Measurements from ENCODE around the gene TP53BP2.

DNA sequence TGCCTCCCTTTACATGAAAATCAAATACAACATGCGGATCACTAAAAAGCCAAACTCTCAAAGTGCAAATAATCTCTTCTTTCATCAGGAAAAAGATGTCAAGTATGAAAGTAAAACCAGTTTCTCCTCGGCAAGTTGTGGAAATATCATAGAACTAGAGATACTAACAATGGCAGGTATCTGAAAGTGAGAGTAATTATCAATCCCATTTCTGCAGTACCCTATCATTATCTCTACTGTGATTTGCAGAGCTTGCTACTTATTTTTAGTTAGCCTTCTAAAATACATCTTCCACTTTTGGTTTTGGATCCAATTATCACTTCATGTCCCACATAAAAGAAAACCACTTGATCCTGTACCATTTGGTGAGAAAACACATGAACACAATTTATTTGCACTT lies 3.0 kb downstream of the TP53BP2 start:
- TF ChIP-seq POLR2A (IDR thresholded peaks at IDR 0.05), result no peak
- TF ChIP-seq, protein P1, sequence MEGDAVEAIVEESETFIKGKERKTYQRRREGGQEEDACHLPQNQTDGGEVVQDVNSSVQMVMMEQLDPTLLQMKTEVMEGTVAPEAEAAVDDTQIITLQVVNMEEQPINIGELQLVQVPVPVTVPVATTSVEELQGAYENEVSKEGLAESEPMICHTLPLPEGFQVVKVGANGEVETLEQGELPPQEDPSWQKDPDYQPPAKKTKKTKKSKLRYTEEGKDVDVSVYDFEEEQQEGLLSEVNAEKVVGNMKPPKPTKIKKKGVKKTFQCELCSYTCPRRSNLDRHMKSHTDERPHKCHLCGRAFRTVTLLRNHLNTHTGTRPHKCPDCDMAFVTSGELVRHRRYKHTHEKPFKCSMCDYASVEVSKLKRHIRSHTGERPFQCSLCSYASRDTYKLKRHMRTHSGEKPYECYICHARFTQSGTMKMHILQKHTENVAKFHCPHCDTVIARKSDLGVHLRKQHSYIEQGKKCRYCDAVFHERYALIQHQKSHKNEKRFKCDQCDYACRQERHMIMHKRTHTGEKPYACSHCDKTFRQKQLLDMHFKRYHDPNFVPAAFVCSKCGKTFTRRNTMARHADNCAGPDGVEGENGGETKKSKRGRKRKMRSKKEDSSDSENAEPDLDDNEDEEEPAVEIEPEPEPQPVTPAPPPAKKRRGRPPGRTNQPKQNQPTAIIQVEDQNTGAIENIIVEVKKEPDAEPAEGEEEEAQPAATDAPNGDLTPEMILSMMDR (IDR thresholded peaks at IDR 0.05), result no peak
- no peak for TF ChIP-seq EP300 (IDR thresholded peaks at IDR 0.05)
